ENCODE data around the gene BUB1B.

The BUB1B gene

GRCh38 chr15:40265875-40266274, 105.0 kb downstream of the BUB1B start:
- Histone ChIP-seq H3K9ac (ENCODE audit: low read length) (no peak overlapping the region), H3K36me3 (ENCODE audit: low read length) (no peaks in the 10 kb centered on the region), H2AFZ (ENCODE audit: low read depth, low read length, severe bottlenecking) (no peak overlapping the region), H3K4me2 (ENCODE audit: low read depth, low read length, poor library complexity, severe bottlenecking) (no peak overlapping the region), H3K4me3 (ENCODE audit: insufficient read depth, low read length, poor library complexity, severe bottlenecking) (no peak overlapping the region), H3F3A (ENCODE audit: insufficient read depth) (no peaks in the 10 kb centered on the region), H3K27me3 (ENCODE audit: low read length) (no peaks in the 10 kb centered on the region), H3K9me2 (replicated peaks; ENCODE audit: insufficient read depth, low read length) (no peaks in the 10 kb centered on the region), H3K9me3 (ENCODE audit: insufficient read depth, low read length) (no peaks in the 10 kb centered on the region), H3K79me2 (ENCODE audit: insufficient read depth, low read length) (no peaks in the 10 kb centered on the region), H4K20me1 (ENCODE audit: low read depth, low read length) (no peaks in the 10 kb centered on the region), H3K27ac (ENCODE audit: low read depth, low read length) (no peak overlapping the region)
- no peak for TF ChIP-seq EZH2phosphoT487 (conservative IDR thresholded peaks at IDR 0.05; ENCODE audit: low read length)
- TF ChIP-seq, protein P1, sequence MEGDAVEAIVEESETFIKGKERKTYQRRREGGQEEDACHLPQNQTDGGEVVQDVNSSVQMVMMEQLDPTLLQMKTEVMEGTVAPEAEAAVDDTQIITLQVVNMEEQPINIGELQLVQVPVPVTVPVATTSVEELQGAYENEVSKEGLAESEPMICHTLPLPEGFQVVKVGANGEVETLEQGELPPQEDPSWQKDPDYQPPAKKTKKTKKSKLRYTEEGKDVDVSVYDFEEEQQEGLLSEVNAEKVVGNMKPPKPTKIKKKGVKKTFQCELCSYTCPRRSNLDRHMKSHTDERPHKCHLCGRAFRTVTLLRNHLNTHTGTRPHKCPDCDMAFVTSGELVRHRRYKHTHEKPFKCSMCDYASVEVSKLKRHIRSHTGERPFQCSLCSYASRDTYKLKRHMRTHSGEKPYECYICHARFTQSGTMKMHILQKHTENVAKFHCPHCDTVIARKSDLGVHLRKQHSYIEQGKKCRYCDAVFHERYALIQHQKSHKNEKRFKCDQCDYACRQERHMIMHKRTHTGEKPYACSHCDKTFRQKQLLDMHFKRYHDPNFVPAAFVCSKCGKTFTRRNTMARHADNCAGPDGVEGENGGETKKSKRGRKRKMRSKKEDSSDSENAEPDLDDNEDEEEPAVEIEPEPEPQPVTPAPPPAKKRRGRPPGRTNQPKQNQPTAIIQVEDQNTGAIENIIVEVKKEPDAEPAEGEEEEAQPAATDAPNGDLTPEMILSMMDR (IDR thresholded peaks at IDR 0.05; ENCODE audit: insufficient read depth, low read length, poor library complexity, severe bottlenecking): no peak

DNA sequence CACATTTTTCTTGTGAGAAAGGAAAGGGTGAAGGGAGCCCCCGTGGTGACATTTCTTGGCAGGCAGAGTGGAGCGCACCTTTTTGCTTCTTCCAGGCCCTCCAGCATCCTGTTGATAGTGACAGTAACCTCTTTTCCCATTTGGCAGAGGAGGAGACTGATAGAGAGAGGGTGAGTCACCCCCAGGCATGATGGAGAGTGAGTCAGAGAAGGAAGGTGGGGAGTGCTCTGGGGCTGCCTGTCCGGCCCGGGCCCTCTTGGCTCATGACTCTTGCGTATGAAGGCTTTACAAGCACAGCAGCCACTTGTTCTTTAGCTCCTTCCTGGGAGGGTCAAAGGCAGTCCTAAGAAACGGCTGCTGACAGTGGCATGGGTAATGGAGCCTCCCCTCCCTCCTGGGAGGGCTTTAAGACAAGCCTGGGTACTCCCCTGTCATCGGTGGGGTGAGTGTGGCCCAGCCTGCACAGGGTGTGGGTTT, 106.0 kb downstream of the BUB1B start:
- no peaks in the 10 kb centered on the region for H3K9me3 ChIP-seq (ENCODE audit: insufficient read depth, low read length)
- no peak overlapping the region for H3K4me2 ChIP-seq (ENCODE audit: low read depth, low read length, poor library complexity, severe bottlenecking)
- no peaks in the 10 kb centered on the region for H3K36me3 ChIP-seq (ENCODE audit: low read length)
- H4K20me1 ChIP-seq (ENCODE audit: low read depth, low read length): no peaks in the 10 kb centered on the region
- no peaks in the 10 kb centered on the region for H3K9me2 ChIP-seq (replicated peaks; ENCODE audit: insufficient read depth, low read length)
- H3K27me3 ChIP-seq (ENCODE audit: low read length): no peaks in the 10 kb centered on the region
- H3K4me3 ChIP-seq (ENCODE audit: insufficient read depth, low read length, poor library complexity, severe bottlenecking): no peak overlapping the region
- no peak overlapping the region for H3K27ac ChIP-seq (ENCODE audit: low read depth, low read length)
- TF ChIP-seq EZH2phosphoT487 (conservative IDR thresholded peaks at IDR 0.05; ENCODE audit: low read length): no peak
- TF ChIP-seq, protein P1 (IDR thresholded peaks at IDR 0.05; ENCODE audit: insufficient read depth, low read length, poor library complexity, severe bottlenecking): no peak
- H3F3A ChIP-seq (ENCODE audit: insufficient read depth): no peaks in the 10 kb centered on the region
- no peaks in the 10 kb centered on the region for H3K79me2 ChIP-seq (ENCODE audit: insufficient read depth, low read length)
- H3K9ac ChIP-seq (ENCODE audit: low read length): no peak overlapping the region
- no peak overlapping the region for H2AFZ ChIP-seq (ENCODE audit: low read depth, low read length, severe bottlenecking)

- Histone ChIP-seq H4K20me1 (ENCODE audit: low read depth, low read length) (no peaks in the 10 kb centered on the region), H3K27me3 (ENCODE audit: low read length) (no peaks in the 10 kb centered on the region), H3K9me2 (replicated peaks; ENCODE audit: insufficient read depth, low read length) (no peaks in the 10 kb centered on the region), H3K36me3 (ENCODE audit: low read length) (no peaks in the 10 kb centered on the region), H3F3A (ENCODE audit: insufficient read depth) (no peaks in the 10 kb centered on the region), H2AFZ (ENCODE audit: low read depth, low read length, severe bottlenecking) (no peak overlapping the region), H3K27ac (ENCODE audit: low read depth, low read length) (no peak overlapping the region), H3K9ac (ENCODE audit: low read length) (no peak overlapping the region), H3K4me2 (ENCODE audit: low read depth, low read length, poor library complexity, severe bottlenecking) (no peak overlapping the region), H3K79me2 (ENCODE audit: insufficient read depth, low read length) (no peaks in the 10 kb centered on the region), H3K4me3 (ENCODE audit: insufficient read depth, low read length, poor library complexity, severe bottlenecking) (no peak overlapping the region), H3K9me3 (ENCODE audit: insufficient read depth, low read length) (no peaks in the 10 kb centered on the region)
- no peak for TF ChIP-seq EZH2phosphoT487 (conservative IDR thresholded peaks at IDR 0.05; ENCODE audit: low read length)
- TF ChIP-seq, protein P1 (IDR thresholded peaks at IDR 0.05; ENCODE audit: insufficient read depth, low read length, poor library complexity, severe bottlenecking): no peak
Observed at GRCh38 chr15:40267670-40268069, 106.8 kb downstream of the BUB1B start.
